ENCODE data around the gene PRKAR1B. TPM values are rescaled to one million over a fixed set of nuclear protein-coding genes. Genes with fewer than 3 reads are reported as not detected.

The PRKAR1B gene
- polyA plus RNA-seq, 1 of the 3 experiments (the other 2 are of a cell fraction): 63.7 TPM

DNA sequence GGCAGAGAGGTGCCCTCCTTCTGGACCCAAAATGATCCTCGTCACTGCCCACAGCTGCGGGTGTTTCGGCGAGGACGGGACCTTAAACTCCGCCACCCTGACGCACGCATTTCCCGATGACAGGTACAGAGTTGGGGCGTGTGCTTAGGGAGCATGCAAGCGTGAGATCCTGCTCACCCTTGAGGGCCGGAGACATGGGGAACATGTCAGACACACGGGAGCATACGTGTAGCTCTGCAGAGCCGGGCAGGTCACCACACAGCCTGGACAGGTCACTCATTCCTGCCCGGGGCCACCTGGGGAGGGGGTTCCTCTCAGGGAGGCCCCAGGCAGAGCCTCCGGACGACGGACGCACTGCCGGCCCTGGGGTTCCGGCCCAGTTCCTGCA is 149.8 kb downstream of the PRKAR1B start (continued):
- TF ChIP-seq NFIC (IDR thresholded peaks at IDR 0.05; ENCODE audit: borderline replicate concordance): no peak
- TF ChIP-seq RFX5 (IDR thresholded peaks at IDR 0.05; ENCODE audit: low read length): no peak
- TF ChIP-seq FOXJ3 (CRISPR knock-in tag; IDR thresholded peaks at IDR 0.05): no peak
- no peak for TF ChIP-seq NRF1 (IDR thresholded peaks at IDR 0.05; ENCODE audit: low read depth, low read length)
- TF ChIP-seq EP300 (IDR thresholded peaks at IDR 0.05; ENCODE audit: borderline replicate concordance in 1 of 2, low read depth in 1 of 2, low read length in 1 of 2): no peak
- no peak for TF ChIP-seq TEAD4 (IDR thresholded peaks at IDR 0.05; ENCODE audit: borderline replicate concordance, insufficient read depth)
- TF ChIP-seq GABPA (IDR thresholded peaks at IDR 0.05; ENCODE audit: low read depth): no peak
- TF ChIP-seq MEF2A (IDR thresholded peaks at IDR 0.05; ENCODE audit: borderline replicate concordance, low read depth): no peak
- no peak for TF ChIP-seq RXRA (IDR thresholded peaks at IDR 0.05; ENCODE audit: borderline replicate concordance, low read depth)
- TF ChIP-seq EZH2phosphoT487 (IDR thresholded peaks at IDR 0.05; ENCODE audit: borderline replicate concordance, low read depth): no peak

GRCh38 chr7:576524-577277 is 150.4 kb downstream of the PRKAR1B start:
- no peaks in the 10 kb centered on the region for H3K79me2 ChIP-seq (ENCODE audit: insufficient read depth)
- H3K36me3 ChIP-seq (replicated peaks in 1 of 2; ENCODE audit: control insufficient read depth in 1 of 2, insufficient read depth in 2 of 2, low read length in 1 of 2): peaks cover 0 to 17% of the 10 kb centered on the region in 2 experiments
- H4K20me1 ChIP-seq (ENCODE audit: insufficient read depth): no peaks in the 10 kb centered on the region
- no peak overlapping the region for H3K9ac ChIP-seq
- no peak overlapping the region for H2AFZ ChIP-seq (ENCODE audit: low read depth)
- CTCF ChIA-PET: no interaction called here
- POLR2A ChIA-PET: no interaction called here
- H3F3A ChIP-seq (replicated peaks; ENCODE audit: insufficient read depth): no peaks in the 10 kb centered on the region
- H3K27ac ChIP-seq (ENCODE audit: low read depth in 2 of 2, low read length in 1 of 2): no peak overlapping the region
- WGBS (ENCODE audit: low lambda C conversion rate): 92% methylated on average over 37 of the region's 37 CpGs
- no peaks in the 10 kb centered on the region for H3K9me2 ChIP-seq
- DNase-seq: no peak
- H3K4me1 ChIP-seq (ENCODE audit: control insufficient read depth in 1 of 2, insufficient read depth in 2 of 2, low read depth in 1 of 2, low read length in 1 of 2): no peaks in the 10 kb centered on the region
- H3K4me2 ChIP-seq: no peak overlapping the region
- no peak for TF ChIP-seq JUND (IDR thresholded peaks at IDR 0.05)
- no peak overlapping the region for H3K4me3 ChIP-seq (ENCODE audit: low read depth in 2 of 2, low read length in 1 of 2)
- H3K9me3 ChIP-seq: no peaks in the 10 kb centered on the region
- H3K27me3 ChIP-seq (ENCODE audit: insufficient read depth): no peaks in the 10 kb centered on the region

- Histone ChIP-seq H4K20me1 (ENCODE audit: insufficient read depth) (no peaks in the 10 kb centered on the region), H2AFZ (ENCODE audit: low read depth) (no peak overlapping the region), H3K9me3 (no peaks in the 10 kb centered on the region), H3K36me3 (replicated peaks in 1 of 2; ENCODE audit: control insufficient read depth in 1 of 2, insufficient read depth in 2 of 2, low read length in 1 of 2) (peaks cover 0 to 17% of the 10 kb centered on the region in 2 experiments), H3K4me1 (ENCODE audit: control insufficient read depth in 1 of 2, insufficient read depth in 2 of 2, low read depth in 1 of 2, low read length in 1 of 2) (no peaks in the 10 kb centered on the region), H3K4me2 (no peak overlapping the region), H3K79me2 (ENCODE audit: insufficient read depth) (no peaks in the 10 kb centered on the region), H3K4me3 (ENCODE audit: low read depth in 2 of 2, low read length in 1 of 2) (no peak overlapping the region), H3K9me2 (no peaks in the 10 kb centered on the region), H3K27me3 (ENCODE audit: insufficient read depth) (no peaks in the 10 kb centered on the region), H3K9ac (no peak overlapping the region), H3K27ac (ENCODE audit: low read depth in 2 of 2, low read length in 1 of 2) (no peak overlapping the region), H3F3A (replicated peaks; ENCODE audit: insufficient read depth) (no peaks in the 10 kb centered on the region)
- no peak for TF ChIP-seq MEF2A (IDR thresholded peaks at IDR 0.05; ENCODE audit: borderline replicate concordance, low read depth)
- no peak for TF ChIP-seq NRF1 (IDR thresholded peaks at IDR 0.05; ENCODE audit: low read depth, low read length)
- no peak for TF ChIP-seq TAF1 (IDR thresholded peaks at IDR 0.05; ENCODE audit: borderline replicate concordance, low read depth, low read length)
- no peak for TF ChIP-seq EP300 (IDR thresholded peaks at IDR 0.05; ENCODE audit: borderline replicate concordance in 1 of 2, low read depth in 1 of 2, low read length in 1 of 2)
- TF ChIP-seq, protein P1, sequence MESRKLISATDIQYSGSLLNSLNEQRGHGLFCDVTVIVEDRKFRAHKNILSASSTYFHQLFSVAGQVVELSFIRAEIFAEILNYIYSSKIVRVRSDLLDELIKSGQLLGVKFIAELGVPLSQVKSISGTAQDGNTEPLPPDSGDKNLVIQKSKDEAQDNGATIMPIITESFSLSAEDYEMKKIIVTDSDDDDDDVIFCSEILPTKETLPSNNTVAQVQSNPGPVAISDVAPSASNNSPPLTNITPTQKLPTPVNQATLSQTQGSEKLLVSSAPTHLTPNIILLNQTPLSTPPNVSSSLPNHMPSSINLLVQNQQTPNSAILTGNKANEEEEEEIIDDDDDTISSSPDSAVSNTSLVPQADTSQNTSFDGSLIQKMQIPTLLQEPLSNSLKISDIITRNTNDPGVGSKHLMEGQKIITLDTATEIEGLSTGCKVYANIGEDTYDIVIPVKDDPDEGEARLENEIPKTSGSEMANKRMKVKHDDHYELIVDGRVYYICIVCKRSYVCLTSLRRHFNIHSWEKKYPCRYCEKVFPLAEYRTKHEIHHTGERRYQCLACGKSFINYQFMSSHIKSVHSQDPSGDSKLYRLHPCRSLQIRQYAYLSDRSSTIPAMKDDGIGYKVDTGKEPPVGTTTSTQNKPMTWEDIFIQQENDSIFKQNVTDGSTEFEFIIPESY (IDR thresholded peaks at IDR 0.05; ENCODE audit: borderline replicate concordance, low read depth): no peak
- no peak for TF ChIP-seq GABPA (IDR thresholded peaks at IDR 0.05; ENCODE audit: low read depth)
- TF ChIP-seq POLR2AphosphoS5 (IDR thresholded peaks at IDR 0.05; ENCODE audit: low read depth, low read length): no peak
- TF ChIP-seq RXRA (IDR thresholded peaks at IDR 0.05; ENCODE audit: borderline replicate concordance, low read depth): no peak
- TF ChIP-seq CTCF (IDR thresholded peaks at IDR 0.05): no peak
- TF ChIP-seq MAX (IDR thresholded peaks at IDR 0.05; ENCODE audit: low read depth): no peak
- TF ChIP-seq NFIC (IDR thresholded peaks at IDR 0.05; ENCODE audit: borderline replicate concordance): no peak
- TF ChIP-seq RCOR1 (IDR thresholded peaks at IDR 0.05; ENCODE audit: low read length): no peak
- no peak for TF ChIP-seq GATA2 (CRISPR knock-in tag; IDR thresholded peaks at IDR 0.05)
- no peak for TF ChIP-seq YY1 (IDR thresholded peaks at IDR 0.05; ENCODE audit: low read depth)
- 93% methylated on average over 33 of the region's 33 CpGs for WGBS (ENCODE audit: low lambda C conversion rate)
- ChIA-PET CTCF (no interaction called here), POLR2A (no interaction called here)
- DNase-seq: no peak
Observed at GRCh38 chr7:575425-576366, 151.4 kb downstream of the PRKAR1B start.
